Measurements from ENCODE around the gene FILIP1. TPM values are rescaled to one million over a fixed set of nuclear protein-coding genes. Genes with fewer than 3 reads are reported as not detected.

The FILIP1 gene
- total RNA-seq, 1 experiment from 2014 or later: under 0.01 TPM

- peak; percentile 44 for DNase-seq (ENCODE audit: low read depth)
Observed at GRCh38 chr6:75272145-75272840, 221.3 kb downstream of the FILIP1 start.

- DNase-seq (ENCODE audit: low read depth): no peak
Observed at GRCh38 chr6:75268988-75269354, 224.6 kb downstream of the FILIP1 start.

- DNase-seq (ENCODE audit: low read depth): peak; percentile 23
Observed at GRCh38 chr6:75268121-75268987, 225.2 kb downstream of the FILIP1 start.

GRCh38 chr6:75267461-75267860 lies 226.1 kb downstream of the FILIP1 start:
- DNase-seq (ENCODE audit: low read depth): no peak

GRCh38 chr6:75266716-75267291 lies 226.8 kb downstream of the FILIP1 start:
- peak; percentile 56 for DNase-seq (ENCODE audit: low read depth)

- no peak for DNase-seq (ENCODE audit: low read depth)
Observed at GRCh38 chr6:75263401-75263750, 230.2 kb downstream of the FILIP1 start.

GRCh38 chr6:75262716-75263400 lies 230.7 kb downstream of the FILIP1 start:
- no peak for DNase-seq (ENCODE audit: low read depth)

GRCh38 chr6:75261299-75261698 lies 232.3 kb downstream of the FILIP1 start:
- DNase-seq (ENCODE audit: low read depth): no peak

GRCh38 chr6:75257343-75258087 lies 236.1 kb downstream of the FILIP1 start:
- DNase-seq (ENCODE audit: low read depth): no peak

- DNase-seq (ENCODE audit: low read depth): no peak
Observed at GRCh38 chr6:75250552-75250951, 243.0 kb downstream of the FILIP1 start.

- no peak for DNase-seq (ENCODE audit: low read depth)
Observed at GRCh38 chr6:75249837-75250236, 243.8 kb downstream of the FILIP1 start.

- DNase-seq (ENCODE audit: low read depth): no peak
Observed at GRCh38 chr6:75246386-75246785, 247.2 kb downstream of the FILIP1 start.

GRCh38 chr6:75244063-75244584 lies 249.5 kb downstream of the FILIP1 start:
- no peak for DNase-seq (ENCODE audit: low read depth)

- peak; percentile 97 for DNase-seq (ENCODE audit: low read depth)
Observed at GRCh38 chr6:75243333-75244062, 250.1 kb downstream of the FILIP1 start, which contains the start of gene COX7A2. TSS of gene COX7A2 (minus strand) at chr6:75243801. CDS start at chr6:75243734, 67 bp downstream.

Other genes starting within 250 kb of the FILIP1 start
- 505 and 1,196 TPM in 2 replicates for gene COX7A2, start 250.0 kb downstream of the FILIP1 start, total RNA-seq (2014; rRNA removed)
- 107 and 111 TPM in 2 replicates for gene TMEM30A, start 209.0 kb downstream of the FILIP1 start, total RNA-seq (2014; rRNA removed)
- 42.7 and 53.2 TPM in 2 replicates for gene SENP6, start 108.1 kb upstream of the FILIP1 start, total RNA-seq (2014; rRNA removed)